Measurements from ENCODE around the gene HYOU1. TPM values are rescaled to one million over a fixed set of nuclear protein-coding genes. Genes with fewer than 3 reads are reported as not detected.

The HYOU1 gene
- polyA plus RNA-seq, 1 of the 3 experiments (the other 2 are of a cell fraction): 90.8 TPM

GRCh38 chr11:119062779-119063178 lies 5.8 kb upstream of the HYOU1 start:
- 83% methylated on average over 5 of the region's 5 CpGs for WGBS (ENCODE audit: low lambda C conversion rate)

GRCh38 chr11:119061256-119061655 lies 4.3 kb upstream of the HYOU1 start:
- CTCF ChIA-PET: interaction anchor here (1.4 to 1.6 kb wide), 2 partner anchors 41 to 145 kb away, joined by 3 to 4 read pairs; partner anchors contain the start of gene CBL
- H3K79me2 ChIP-seq (ENCODE audit: insufficient read depth): peaks cover 19% of the 10 kb centered on the region
- DNase-seq: no peak
- H3K9me2 ChIP-seq: no peaks in the 10 kb centered on the region
- no peak overlapping the region for H2AFZ ChIP-seq (ENCODE audit: low read depth)
- no peaks in the 10 kb centered on the region for H3K9me3 ChIP-seq
- H4K20me1 ChIP-seq (ENCODE audit: insufficient read depth): no peaks in the 10 kb centered on the region
- peaks cover 19% of the 10 kb centered on the region for H3F3A ChIP-seq (replicated peaks; ENCODE audit: insufficient read depth)
- peaks cover 4 to 6% of the 10 kb centered on the region in 2 experiments; a peak in 2 of 4 replicates for H3K4me1 ChIP-seq (ENCODE audit: control insufficient read depth in 1 of 2, insufficient read depth in 2 of 2, low read depth in 1 of 2, low read length in 1 of 2)
- no peak for TF ChIP-seq USF1 (IDR thresholded peaks at IDR 0.05; ENCODE audit: borderline replicate concordance, low read depth)
- TF ChIP-seq TCF12 (IDR thresholded peaks at IDR 0.05): no peak
- TF ChIP-seq JUND (IDR thresholded peaks at IDR 0.05): no peak
- TF ChIP-seq NFIC (IDR thresholded peaks at IDR 0.05; ENCODE audit: borderline replicate concordance): no peak
- TF ChIP-seq SMC3 (IDR thresholded peaks at IDR 0.05; ENCODE audit: low read depth, low read length): no peak
- no peak for TF ChIP-seq FOXM1 (IDR thresholded peaks at IDR 0.05; ENCODE audit: low read depth)
- TF ChIP-seq GABPA (IDR thresholded peaks at IDR 0.05; ENCODE audit: low read depth): no peak
- TF ChIP-seq RXRA (IDR thresholded peaks at IDR 0.05; ENCODE audit: borderline replicate concordance, low read depth): no peak
- no peak for TF ChIP-seq REST (IDR thresholded peaks at IDR 0.05; ENCODE audit: low read depth, low read length)
- no peak for TF ChIP-seq FOXJ3 (CRISPR knock-in tag; IDR thresholded peaks at IDR 0.05)
- TF ChIP-seq TAF1 (IDR thresholded peaks at IDR 0.05; ENCODE audit: borderline replicate concordance, low read depth, low read length): no peak
- TF ChIP-seq TEAD4 (IDR thresholded peaks at IDR 0.05; ENCODE audit: borderline replicate concordance, insufficient read depth): no peak
- no peak for TF ChIP-seq CTCF (IDR thresholded peaks at IDR 0.05)
- TF ChIP-seq MAX (IDR thresholded peaks at IDR 0.05; ENCODE audit: low read depth): no peak
- TF ChIP-seq USF2 (IDR thresholded peaks at IDR 0.05; ENCODE audit: borderline replicate concordance, low read depth, low read length): no peak
- TF ChIP-seq SIN3A (IDR thresholded peaks at IDR 0.05; ENCODE audit: borderline replicate concordance, low read depth, low read length): no peak
- TF ChIP-seq RFX5 (IDR thresholded peaks at IDR 0.05; ENCODE audit: low read length): no peak
- H3K4me3 ChIP-seq (ENCODE audit: low read depth in 2 of 2, low read length in 1 of 2): no peak overlapping the region
- H3K36me3 ChIP-seq (replicated peaks in 1 of 2; ENCODE audit: control insufficient read depth in 1 of 2, insufficient read depth in 2 of 2, low read length in 1 of 2): peaks cover 0 to 4% of the 10 kb centered on the region in 2 experiments
- no peak overlapping the region for H3K27ac ChIP-seq (ENCODE audit: low read depth in 2 of 2, low read length in 1 of 2)
- WGBS (ENCODE audit: low lambda C conversion rate): 84% methylated on average over 3 of the region's 3 CpGs
- H3K27me3 ChIP-seq (ENCODE audit: insufficient read depth): no peaks in the 10 kb centered on the region
- POLR2A ChIA-PET: interaction anchor here (0.6 kb wide), 1 partner anchor 81 kb away, joined by 3 read pairs; no protein-coding TSS in a partner anchor
- H3K9ac ChIP-seq: no peak overlapping the region
- no peak overlapping the region for H3K4me2 ChIP-seq

More at GRCh38 chr11:119062779-119063178, 5.8 kb upstream of the HYOU1 start:
- H3K9ac ChIP-seq: no peak overlapping the region
- no peak overlapping the region for H2AFZ ChIP-seq (ENCODE audit: low read depth)
- ChIA-PET CTCF (interaction anchor here (1.4 kb wide), 1 partner anchor 40 kb away, joined by 3 read pairs; no protein-coding TSS in a partner anchor), POLR2A (no interaction called here)
- H3K9me3 ChIP-seq: no peaks in the 10 kb centered on the region
- H3K4me2 ChIP-seq: no peak overlapping the region
- TF ChIP-seq POLR2AphosphoS5 (IDR thresholded peaks at IDR 0.05; ENCODE audit: low read depth, low read length) (no peak), TCF12 (IDR thresholded peaks at IDR 0.05) (no peak), NRF1 (IDR thresholded peaks at IDR 0.05; ENCODE audit: low read depth, low read length) (no peak), JUND (IDR thresholded peaks at IDR 0.05) (no peak)
- no peak for DNase-seq
- H3F3A ChIP-seq (replicated peaks; ENCODE audit: insufficient read depth): peaks cover 23% of the 10 kb centered on the region
- H3K4me3 ChIP-seq (ENCODE audit: low read depth in 2 of 2, low read length in 1 of 2): no peak overlapping the region
- H3K36me3 ChIP-seq (replicated peaks in 1 of 2; ENCODE audit: control insufficient read depth in 1 of 2, insufficient read depth in 2 of 2, low read length in 1 of 2): peaks cover 0 to 4% of the 10 kb centered on the region in 2 experiments
- no peak overlapping the region for H3K27ac ChIP-seq (ENCODE audit: low read depth in 2 of 2, low read length in 1 of 2)
- peaks cover 4 to 9% of the 10 kb centered on the region in 2 experiments; a peak in 2 of 4 replicates for H3K4me1 ChIP-seq (ENCODE audit: control insufficient read depth in 1 of 2, insufficient read depth in 2 of 2, low read depth in 1 of 2, low read length in 1 of 2)
- H3K9me2 ChIP-seq: no peaks in the 10 kb centered on the region
- H4K20me1 ChIP-seq (ENCODE audit: insufficient read depth): no peaks in the 10 kb centered on the region
- H3K27me3 ChIP-seq (ENCODE audit: insufficient read depth): no peaks in the 10 kb centered on the region
- peaks cover 22% of the 10 kb centered on the region for H3K79me2 ChIP-seq (ENCODE audit: insufficient read depth)
